HG03520 (cell line): ENCODE measurements around the gene CD164L2.

Experiments used
- ATAC-seq: cut with Tn5 transposase; IDR thresholded peaks from one replicate; pipeline ENCODE4 v1.9.1; 2021; ENCODE audit warnings: mild to moderate bottlenecking, moderate library complexity; ENCODE audit not compliant: unreplicated experiment

Gene CD164L2

DNA sequence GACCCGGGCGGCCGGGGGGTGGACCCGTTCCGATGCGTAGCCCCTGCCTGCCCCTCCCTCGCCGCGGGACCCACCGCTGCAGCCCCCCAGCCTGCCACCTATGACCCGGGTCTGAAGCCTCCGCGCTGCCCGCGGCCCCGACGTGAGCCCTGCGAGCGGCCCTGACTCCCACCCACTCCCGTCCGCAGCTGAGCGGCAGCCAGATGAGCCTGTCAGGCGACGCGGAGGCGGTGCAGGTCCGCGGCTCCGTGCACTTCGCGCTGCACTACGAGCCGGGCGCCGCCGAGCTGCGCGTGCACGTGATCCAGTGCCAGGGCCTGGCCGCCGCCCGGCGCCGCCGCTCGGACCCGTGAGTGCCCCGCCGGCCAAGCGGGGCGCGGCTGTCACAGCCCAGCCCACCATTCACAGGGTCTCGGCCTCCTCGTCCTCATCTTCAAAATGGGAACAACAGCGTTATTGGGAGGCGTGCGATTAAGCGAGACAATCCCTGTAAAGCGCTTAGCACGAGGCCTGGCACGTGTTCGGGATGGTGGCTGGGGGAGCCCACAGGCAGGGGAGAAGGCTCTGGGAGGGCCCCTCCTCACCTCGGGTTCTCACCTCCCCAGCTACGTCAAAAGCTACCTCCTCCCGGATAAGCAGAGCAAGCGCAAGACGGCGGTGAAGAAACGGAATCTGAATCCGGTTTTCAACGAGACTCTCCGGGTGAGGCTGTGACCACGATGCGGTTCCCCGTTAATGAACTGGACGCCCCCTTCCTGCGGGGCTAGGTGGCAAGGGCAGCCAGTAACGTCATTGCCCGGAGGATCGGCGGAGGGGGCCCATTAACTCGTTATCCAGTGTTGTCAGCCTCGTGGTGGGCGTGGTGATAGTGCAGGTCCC is 33.1 kb downstream of the CD164L2 start:
- ATAC-seq, result no peak

DNA sequence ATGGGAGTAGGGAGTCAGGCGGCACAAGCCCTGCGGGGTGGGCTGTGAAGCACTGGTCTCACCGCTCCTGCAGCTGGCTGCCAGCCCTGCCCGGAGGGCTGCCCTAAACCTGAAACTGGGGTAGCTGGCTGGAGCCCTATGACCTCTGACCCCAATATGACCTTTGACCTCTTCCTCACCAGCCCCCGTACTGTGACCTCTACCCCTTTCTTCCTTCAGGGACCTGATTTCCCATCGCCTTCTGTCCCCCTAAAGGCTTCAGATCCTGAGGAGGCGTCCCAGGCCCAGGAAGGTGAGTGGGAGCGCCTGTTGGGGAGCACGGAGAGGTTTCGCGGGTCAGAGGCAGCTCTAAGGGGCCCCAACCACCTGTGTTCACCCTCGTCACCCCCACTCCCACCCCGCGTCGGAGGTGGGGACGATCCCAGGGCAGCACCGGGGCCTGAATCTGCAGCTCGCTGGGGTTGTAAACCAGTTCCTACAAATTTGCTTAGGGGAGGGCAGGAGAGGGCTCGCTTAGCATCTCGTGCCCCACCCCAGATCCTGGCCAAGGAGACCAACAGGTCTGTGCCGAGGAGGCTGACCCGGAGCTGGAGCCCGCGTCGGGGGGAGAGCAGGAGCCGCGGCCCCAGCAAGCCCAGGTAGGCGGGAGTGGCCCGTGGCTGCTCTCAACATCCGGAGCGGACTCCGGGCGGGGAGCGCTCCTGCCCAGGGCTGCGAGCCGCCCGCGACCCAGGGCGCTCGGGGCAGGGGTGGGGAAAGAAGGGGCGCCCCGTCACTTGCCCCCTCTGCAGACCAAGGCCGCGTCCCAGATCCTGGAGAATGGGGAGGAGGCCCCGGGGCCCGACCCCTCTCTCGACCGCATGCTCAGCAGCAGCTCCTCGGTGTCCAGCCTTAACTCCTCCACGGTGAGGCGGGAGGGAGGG is 34.0 kb downstream of the CD164L2 start:
- ATAC-seq, result no peak

DNA sequence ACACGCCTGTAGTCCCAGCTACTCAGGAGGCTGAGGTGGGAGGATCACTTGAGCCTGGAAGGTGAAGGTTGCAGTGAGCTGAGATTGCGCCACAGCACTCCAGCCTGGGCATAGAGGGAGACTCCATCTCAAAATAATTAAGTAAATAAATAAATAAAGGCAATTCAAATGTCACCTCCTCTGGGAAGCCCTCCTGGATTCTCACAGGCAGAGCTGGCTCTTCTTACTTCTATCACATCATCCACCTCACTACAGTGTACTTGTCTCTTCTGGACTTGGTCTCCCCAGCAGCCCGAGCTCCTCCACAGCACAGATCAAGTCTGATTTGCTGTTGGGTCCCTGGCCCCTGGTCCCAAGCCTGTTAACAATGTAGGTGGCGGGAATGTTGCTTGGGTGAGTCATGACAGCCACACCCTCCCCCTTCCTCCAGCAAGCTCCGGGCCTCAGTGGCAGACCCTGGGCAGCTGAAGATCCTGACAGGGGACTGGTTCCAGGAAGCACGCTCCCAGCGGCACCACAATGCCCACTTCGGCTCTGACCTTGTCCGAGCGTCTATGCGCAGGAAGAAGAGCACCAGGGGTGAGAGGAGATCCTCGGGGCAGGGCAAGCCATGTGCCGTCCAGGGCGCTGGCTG is 36.0 kb downstream of the CD164L2 start:
- ATAC-seq, result no peak

DNA sequence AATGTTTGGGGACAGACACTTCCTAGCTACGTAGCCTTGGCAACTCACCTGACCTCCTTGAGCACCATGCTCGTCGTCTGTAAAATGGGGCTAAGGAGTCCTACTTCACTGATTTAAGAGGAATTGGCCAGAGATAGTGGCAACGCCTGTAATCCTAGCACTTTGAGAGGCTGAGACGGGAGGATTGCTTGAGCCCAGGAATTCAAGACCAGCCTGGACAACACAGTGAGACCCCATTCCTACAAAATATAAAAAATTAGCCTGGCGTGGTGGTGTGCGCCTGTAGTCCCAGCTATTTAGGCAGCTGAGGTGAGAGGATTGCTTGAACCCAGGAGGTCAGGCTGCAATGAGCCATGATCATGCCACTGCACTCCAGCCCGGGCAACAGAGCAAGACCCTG is 36.8 kb downstream of the CD164L2 start:
- no peak for ATAC-seq

DNA sequence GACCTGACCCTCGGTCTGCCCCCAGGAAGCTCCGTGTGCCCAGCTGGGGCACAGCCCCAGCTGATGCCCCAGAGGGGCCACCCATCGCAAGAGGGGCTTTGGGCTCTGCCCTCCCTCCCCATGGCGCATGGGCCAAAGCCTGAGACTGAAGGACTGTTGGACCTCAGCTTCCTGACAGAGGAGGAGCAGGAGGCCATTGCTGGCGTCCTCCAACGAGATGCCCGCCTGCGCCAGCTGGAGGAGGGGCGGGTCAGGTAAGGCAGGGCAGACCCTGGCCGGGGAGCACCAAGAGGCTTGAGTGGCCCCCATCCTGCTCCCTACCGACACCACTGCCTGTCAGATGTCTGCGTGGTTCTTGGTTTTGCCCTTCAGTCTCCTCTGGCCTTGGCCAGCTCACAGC is 37.9 kb downstream of the CD164L2 start:
- no peak for ATAC-seq

DNA sequence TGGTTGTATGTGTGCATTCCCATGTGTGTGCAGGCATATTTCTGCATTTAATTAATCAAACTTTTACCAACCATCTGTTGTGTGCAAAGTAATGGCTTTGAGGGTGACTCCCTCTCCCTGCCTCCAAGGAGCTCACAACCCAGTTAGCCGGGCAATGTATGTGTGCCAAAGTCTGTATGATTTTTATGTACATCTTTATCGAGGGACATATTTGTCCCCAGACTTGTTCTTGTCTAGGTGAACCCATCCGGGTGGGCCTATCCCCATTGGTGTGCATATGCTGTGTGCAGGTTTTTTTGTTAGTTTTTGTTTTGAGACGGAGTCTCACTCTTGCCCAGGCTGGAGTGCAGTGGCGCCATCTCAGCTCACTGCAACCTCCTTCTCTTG is 39.5 kb downstream of the CD164L2 start:
- no peak for ATAC-seq

DNA sequence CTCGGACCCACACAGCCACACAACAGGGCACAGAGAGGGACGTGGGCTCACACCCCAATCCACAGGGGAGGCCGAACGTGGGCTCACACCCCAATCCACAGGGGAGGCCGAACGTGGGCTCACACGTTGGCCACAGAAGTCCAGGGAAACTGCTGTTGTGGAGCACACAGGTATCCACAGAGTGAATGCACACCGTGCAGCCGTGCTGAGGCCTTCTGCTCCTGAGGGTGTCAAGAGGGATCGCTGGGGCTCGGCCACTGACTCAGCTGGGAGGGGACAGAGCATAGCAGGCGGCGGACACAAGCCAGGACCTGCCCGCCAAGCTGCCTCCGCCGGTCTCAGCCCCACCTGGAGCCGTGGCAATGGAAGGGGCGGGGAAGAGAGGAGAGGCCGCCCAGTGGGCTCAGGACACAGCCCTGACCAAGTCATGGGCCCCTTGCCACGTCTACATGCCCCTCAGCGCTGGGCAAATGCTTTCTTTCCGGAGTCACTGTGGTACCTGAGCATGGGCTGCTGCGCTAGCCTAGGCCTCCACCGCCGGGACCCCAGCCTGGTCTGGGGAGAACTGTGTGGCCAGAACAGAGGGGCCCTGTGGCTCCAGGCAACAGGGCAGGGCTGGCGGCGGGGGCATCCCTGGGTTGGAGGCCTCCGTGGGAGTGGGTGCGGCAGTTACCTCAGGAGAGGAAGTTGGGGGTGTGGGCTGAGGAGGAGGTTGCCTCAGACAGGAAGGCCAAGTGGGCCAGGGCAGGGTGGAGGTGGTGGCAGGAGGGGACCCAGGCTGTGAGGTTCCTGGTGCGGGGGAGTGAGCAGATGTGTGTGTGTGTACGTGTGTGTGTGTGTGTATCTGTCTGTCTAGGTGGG is 40.1 kb downstream of the CD164L2 start:
- ATAC-seq, result no peak

DNA sequence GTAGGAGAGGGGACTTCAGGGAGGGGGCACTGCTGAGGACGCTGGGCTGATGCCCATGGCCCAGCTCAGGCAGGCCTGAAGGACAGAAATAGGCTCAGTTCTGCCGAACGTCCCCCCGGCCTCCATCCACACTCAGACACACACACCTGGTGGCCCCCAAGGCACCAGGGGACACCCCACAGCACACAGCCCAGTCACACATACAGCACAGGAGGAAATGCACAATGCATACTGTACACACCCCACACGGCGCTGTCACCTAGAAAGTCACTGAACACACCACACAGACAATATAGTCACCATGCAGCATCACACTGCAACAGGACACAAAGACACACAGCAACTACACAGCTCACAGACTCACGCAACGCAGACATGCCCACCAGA is 40.7 kb downstream of the CD164L2 start:
- no peak for ATAC-seq

DNA sequence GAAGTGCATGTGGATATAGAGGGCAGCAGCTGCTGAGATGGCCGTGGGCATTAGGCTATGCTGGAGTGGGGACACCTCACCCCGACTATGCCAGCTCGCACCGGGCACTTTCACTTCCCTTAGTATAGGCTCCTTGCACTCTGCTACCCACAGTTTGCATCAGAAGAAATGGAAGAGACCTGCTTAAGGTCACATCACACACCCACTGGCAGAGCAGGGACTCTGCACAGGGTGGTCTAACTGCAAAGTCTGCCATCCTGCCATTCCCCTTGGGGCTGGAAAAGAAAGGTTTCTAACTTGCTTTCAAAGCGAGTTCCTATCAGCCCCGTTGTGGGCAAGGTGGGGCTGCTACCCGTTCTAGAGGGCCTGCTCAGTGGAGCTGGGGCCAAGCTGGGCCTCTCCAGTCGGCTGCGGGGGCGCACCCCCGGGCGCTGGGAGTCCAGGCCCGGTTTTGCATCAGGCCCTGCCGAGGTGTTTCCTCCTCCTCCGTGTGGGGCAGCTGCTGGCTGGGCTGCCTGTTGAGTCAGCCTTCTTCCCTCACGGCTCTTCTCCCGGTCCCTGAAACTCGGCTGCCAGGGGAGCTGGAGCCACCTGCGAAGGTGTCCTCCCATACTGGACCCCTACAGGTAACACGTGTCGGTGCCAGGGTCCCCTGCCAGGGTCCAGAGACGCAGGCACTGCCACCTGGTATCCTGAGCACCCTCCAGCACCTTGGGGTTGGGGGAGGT is 41.4 kb downstream of the CD164L2 start, which contains the start of gene SYTL1:
Gene SYTL1 (plus strand): TSS at position 498 of the 728 bp plus-strand sequence. CDS start 3,313 bp downstream, outside the sequence.
- no peak for ATAC-seq

DNA sequence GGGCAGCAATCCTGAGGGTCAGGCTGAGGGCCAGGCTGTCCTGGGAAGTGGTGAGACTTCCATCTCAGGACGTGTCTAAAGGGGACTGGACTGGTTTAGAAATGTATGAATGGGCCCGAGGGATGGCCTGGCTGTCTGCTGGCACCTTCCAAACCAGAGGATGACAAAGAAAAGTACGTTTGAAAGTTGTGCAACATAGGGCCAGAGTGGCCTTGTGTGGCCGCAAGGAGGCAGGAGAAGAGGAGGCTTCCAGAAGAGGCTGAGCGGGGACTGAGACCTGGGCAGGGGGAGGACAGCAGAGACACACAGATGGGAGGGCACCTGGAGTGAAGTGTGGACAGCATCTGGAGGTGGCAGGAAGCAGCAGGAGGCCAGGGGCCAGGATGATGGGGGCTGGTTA is 43.9 kb downstream of the CD164L2 start:
- no peak for ATAC-seq

DNA sequence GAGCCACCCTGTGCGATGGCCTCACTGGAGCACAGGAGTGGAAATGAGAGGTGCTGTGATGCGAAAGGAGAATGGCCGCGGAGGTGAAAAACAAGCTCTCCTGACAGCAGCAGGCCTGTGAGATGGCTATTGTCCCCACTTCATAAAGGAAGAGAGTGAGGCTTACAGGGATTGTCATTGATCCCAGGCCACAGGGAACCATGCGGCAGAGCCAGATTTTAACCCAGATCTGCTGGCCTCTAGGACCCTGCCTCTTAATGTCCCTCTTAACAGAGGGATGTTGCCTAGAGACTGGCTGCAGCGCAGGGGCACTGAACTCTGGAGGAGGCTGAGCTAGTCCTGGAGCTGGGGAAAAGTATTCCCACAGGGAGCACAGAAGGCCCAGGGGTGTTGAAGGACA is 44.4 kb downstream of the CD164L2 start:
- ATAC-seq, result no peak

DNA sequence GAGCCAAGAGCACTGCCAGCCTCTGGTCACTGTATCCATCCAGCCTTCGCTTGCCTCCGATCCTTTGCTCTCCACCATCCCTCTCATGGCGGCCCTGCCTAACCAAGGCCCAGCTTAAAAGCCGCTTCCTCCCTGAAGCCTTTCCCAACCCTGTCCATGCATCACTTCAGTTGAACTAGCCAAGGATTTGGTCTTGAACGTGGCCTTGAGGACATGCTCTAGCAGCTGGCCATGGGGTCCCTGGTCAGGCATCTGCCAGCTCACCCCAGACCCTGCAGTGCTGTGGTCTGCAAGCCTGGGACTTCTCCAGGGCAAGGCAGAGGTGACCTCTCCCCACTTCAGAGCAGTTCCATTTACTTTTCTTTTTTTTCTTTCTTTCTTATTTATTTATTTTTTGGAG is 46.4 kb downstream of the CD164L2 start:
- ATAC-seq, result no peak

DNA sequence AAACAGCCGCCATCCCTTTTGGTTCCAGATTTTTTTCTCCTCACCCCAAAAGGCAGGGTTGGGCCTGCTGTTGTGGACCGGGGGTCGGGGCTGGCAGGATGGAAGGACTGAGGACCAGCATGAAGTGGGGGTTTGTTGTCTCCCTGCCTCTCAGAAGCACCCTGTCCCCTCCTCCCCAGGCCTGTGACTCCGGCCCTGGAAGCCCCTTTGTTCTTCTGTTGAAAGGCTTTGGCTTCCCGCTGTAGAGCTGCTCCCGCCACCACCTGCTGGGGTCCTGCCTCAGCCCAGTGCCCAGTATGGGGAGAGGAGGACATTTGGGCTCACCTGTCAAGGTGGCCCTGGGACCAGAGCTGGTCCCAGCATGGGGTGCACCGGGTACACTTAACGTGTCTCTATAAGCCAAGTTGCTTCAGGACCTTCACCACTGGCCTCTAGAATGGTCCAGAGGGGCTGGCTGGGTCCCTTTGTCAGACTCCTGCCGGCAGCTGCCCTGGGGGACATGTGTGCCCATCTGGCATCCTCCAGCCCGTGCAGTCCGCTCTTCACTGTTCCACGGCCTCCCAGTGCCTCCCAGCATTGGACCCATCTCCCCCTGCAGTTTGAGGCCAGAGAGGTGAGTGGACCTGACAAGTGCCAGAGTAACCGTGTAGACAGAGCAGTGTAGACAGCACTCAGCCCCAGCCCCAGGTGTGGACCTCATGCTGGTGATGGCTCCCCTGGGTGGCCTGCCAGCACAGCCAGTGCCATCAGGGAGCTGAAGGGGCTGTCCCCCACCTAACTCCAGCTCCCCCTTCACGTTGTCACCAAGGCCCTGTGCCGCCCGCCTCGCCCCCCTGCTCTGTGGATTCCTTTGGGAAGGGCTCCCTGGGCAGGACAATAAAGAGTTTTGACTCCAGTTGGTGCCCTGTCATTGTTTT is 47.4 kb downstream of the CD164L2 start:
- ATAC-seq, result no peak

DNA sequence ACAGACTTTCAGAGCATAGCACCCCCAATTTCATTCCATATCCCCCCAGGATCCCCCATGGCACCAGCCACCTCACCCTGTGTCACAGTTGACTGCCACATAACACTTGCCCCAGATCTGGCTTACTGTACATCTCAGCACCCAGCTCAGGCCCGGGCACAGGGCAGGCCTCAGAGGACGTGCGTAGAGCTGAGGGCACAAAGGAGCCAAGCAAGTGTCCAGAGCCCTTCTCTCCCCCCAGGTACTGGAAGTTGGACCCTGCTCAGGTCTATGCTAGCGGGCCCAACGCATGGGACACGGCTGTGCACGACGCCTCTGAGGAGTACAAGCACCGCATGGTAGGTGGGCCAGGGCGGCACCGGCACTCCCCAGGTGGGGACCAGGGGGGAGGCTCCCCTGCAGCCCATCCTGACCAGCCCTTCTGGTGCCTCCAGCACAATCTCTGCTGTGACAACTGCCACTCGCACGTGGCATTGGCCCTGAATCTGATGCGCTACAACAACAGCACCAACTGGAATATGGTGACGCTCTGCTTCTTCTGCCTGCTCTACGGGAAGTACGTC is 49.3 kb downstream of the CD164L2 start:
- ATAC-seq, result no peak

DNA sequence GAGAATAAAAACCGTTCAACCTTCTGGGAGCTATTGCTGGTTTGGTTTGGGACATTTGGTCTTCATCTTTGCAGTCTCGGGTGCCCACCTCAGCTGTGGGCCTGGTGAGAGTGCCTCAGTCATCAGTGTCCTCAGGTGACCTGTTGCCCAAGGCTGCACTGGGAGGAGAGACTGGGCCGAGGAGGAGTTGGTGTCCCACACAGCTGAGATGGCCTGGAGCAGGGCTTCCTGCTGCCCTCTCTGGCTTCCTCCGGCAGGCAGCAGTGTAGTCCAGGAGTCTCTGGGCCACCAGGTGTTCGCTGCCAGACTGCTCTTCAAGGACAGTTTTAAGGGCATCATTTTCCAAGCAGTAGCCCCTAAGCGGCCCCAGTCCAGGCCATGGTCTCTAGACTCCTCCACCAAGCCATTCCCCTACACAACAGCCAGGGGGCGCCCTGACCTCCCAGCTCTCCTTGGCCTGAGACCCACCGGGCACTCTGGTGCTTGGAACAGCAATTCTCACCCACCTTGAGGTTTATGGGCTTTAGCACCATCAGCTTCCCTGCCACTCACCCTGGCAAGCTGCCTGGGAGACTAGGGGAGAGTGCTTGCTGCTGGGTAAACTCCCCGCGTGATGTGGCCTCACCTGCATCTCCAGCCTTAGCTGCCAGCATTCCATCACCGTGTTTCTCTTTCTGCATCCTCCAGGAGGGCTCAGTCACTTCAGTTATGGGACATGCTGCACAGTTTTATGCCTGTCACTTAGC is 50.4 kb downstream of the CD164L2 start:
- ATAC-seq, result no peak

DNA sequence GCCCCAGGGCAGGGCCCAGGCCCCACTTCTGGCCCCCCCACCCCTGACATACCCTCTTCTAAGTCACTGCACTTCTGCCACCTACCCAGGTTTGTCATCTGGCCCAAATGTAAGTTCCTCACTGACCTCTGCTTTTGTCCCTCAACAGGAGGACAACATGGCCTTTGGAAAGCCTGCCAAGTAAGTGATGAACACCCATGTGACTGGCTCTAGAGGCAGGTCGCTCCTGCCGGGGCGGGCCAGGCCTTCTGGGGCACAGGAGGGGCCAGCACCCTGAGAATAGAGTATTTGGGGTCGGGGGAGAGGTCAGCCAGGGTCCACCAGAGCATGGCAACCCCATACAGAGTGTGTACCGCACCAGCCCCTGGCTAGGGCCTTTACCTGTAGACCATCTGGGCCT is 51.2 kb downstream of the CD164L2 start:
- no peak for ATAC-seq

DNA sequence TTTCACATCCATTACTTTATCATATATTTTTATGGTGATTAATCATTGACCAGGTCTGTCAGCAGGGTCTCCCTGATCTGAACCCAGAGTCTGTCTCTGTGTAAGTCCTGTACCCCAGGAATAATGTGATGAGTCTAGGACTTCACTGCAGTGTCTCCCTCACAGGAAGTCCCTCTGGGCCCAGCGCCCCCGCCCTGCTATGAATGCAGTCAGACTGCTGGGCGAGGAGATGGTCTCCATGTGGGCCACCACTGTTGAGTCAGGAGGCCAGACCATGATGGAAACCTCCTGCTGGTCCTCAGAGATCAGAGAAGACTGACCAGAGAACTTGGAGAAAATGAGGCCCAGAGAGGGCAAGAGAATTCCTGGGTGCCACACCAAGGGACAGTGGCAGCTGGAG is 51.7 kb downstream of the CD164L2 start:
- ATAC-seq, result no peak

DNA sequence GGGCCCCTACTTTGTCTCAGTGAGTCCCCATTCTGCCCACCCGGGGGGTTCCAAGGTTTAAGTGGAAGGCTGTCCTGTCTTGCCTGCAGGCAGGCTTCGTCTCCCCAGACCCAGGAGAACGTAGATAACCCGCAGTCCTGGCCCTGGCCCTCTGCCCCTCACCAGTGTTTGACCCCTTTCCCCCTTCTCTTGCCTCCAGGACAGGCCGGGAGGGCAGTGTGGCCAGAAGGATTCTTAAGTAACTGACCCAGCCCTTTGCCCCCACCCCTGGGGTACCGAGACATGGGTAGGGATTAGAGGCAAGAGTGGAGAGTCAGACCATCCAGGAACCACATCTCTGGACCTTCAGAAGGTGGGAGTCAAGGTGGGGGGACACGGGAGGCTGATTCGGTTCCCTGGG is 52.3 kb downstream of the CD164L2 start:
- ATAC-seq, result no peak
